HepG2 (cell line): Measurements from ENCODE around the gene MEX3A. TPM values are rescaled to one million over a fixed set of nuclear protein-coding genes. Genes with fewer than 3 reads are reported as not detected.

ENCODE experiments used
- ARID4A ChIP-seq: sonication (generic); formaldehyde crosslinking; IDR thresholded peaks from 2 replicates; pipeline ENCODE4 v1.5.0; 2020; ENCODE audit warnings: mild to moderate bottlenecking, missing genetic modification reagents, borderline replicate concordance
- HNRNPL ChIP-seq: fragments of 200-400 bp; formaldehyde crosslinking; IDR thresholded peaks from 2 replicates; pipeline ENCODE4 v1.6.1; 2017; ENCODE audit warnings: mild to moderate bottlenecking, low read depth, low read length
- IRF9 ChIP-seq: sonication (generic); formaldehyde crosslinking; IDR thresholded peaks from 2 replicates; pipeline ENCODE4 v1.8.0; 2022; ENCODE audit warnings: missing genetic modification reagents, mild to moderate bottlenecking, borderline replicate concordance
- NR0B2 ChIP-seq: sonication (generic); formaldehyde crosslinking; IDR thresholded peaks from 2 replicates; pipeline ENCODE4 v1.4.0; 2020; ENCODE audit warnings: mild to moderate bottlenecking, missing genetic modification reagents
- PHF20 ChIP-seq: sonication (generic); formaldehyde crosslinking; IDR thresholded peaks from 2 replicates; pipeline ENCODE4 v1.5.0; 2020; ENCODE audit warnings: mild to moderate bottlenecking, missing genetic modification reagents
- RXRB ChIP-seq: IDR thresholded peaks from 2 replicates; pipeline ENCODE4 v1.6.1; 2016; ENCODE audit warnings: borderline replicate concordance, missing genetic modification reagents, missing compliant biosample characterization
- STAT5B ChIP-seq: sonication (generic); formaldehyde crosslinking; IDR thresholded peaks from 2 replicates; pipeline ENCODE4 v1.4.0; 2020; ENCODE audit warnings: missing genetic modification reagents
- TEAD3 ChIP-seq: optimal IDR thresholded peaks from 2 replicates; pipeline ENCODE3; 2016; ENCODE audit warnings: borderline replicate concordance
- ZFP36L1 ChIP-seq: sonication (generic); formaldehyde crosslinking; IDR thresholded peaks from 2 replicates; pipeline ENCODE4 v1.8.0; 2022; ENCODE audit warnings: mild to moderate bottlenecking, missing genetic modification reagents, moderate library complexity
- ZNF24 ChIP-seq: fragments of 450-650 bp; IDR thresholded peaks from 2 replicates; pipeline ENCODE4 v1.6.1; 2017; ENCODE audit warnings: antibody characterized with exemption, mild to moderate bottlenecking
- ZNF343 ChIP-seq: sonication (generic); formaldehyde crosslinking; IDR thresholded peaks from 2 replicates; pipeline ENCODE4 v1.4.0; 2020; ENCODE audit warnings: mild to moderate bottlenecking, missing genetic modification reagents
- ZNF652 ChIP-seq: IDR thresholded peaks from 2 replicates; pipeline ENCODE4 v1.6.1; 2016; ENCODE audit warnings: low read depth, borderline replicate concordance
- polyA plus RNA-seq, 8 experiments: library from polyadenylated mRNA; depleted of rRNA in 3 of 8; stranded (reverse) in 7 of 8; unstranded in 1 of 8; fragments of >200 nt; fragmentation: Illumina TruSeq in 4 of 8; extraction: Trizol in 4 of 8; gene quantifications; 2 replicates each; pipeline versions ENCODE4 v1.2.1 to v1.2.3, GENCODE V29; 2011 to 2016; ENCODE audit warnings: low read depth in 4 of 8, missing spikeins in 1 of 8, mixed read lengths in 1 of 8; ENCODE audit not compliant: insufficient read depth in 1 of 8
- total RNA-seq, 5 experiments: library from RNA; depleted of rRNA; stranded (reverse); fragments of >200 nt; fragmentation: Illumina TruSeq; extraction: Trizol; gene quantifications; 2 replicates each; pipeline ENCODE4 v1.2.3, GENCODE V29; 2016; ENCODE audit warnings: low read depth in 1 of 5
- TF ChIP-seq, protein P1 (sequence below): sonication (generic); formaldehyde crosslinking; IDR thresholded peaks from 2 replicates; pipeline ENCODE4 v1.4.0; 2020; ENCODE audit warnings: mild to moderate bottlenecking, low read depth, missing genetic modification reagents
- TF ChIP-seq, protein P2 (sequence below): fragments of 450-650 bp; IDR thresholded peaks from 2 replicates; pipeline ENCODE4 v1.6.1; 2017

Gene MEX3A
- total and polyA plus RNA-seq, 2 of the 13 experiments (the other 11 are each of a cell fraction or from before 2014, with no cell fraction given), result 7.6 to 9.1 TPM

DNA sequence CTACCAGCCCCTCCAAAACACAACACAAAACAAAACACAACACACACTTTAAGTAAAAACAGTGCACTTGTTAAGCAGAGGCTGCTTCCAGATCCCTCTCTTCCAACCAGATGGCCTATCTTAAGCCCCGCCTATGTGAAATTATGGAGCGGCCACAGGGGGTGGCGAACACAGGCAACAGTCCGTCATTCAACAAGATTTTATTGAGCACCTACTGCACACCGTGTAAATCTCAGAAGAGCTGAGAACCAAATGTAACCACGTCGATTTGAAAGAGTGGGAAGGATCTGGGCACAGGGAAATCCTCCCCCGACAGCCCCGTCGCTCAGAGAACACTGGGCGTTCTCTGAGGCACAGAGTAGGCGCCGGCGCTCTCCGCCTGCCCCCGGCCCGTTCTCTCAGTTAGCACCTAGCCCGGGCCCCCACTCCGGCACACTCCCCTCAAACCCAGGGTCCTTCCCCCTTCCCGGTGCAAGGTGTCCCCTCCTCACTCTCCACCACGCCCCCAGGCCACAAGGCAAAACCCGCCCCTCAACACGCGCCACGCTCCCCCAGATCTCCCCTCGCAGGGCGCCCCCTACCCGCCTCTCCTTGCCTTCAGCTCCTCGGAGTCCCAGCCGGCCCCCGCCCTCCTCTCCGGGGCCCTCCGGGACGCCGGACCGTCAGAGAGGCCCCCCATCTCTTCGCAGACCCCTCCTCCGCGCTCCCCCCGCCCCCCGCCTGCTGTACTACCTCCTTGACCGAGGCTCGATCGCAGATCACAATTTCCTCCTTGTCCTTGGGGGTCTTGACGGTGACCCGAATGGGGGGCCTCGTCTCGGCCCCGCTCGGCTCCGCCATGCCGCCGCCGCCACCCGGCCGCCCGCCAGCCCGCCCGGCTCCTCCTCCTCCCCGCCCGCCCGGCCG lies 29.1 kb downstream of the MEX3A start (continued):
- TF ChIP-seq IRF9 (CRISPR knock-in tag) (no peak), NR0B2 (CRISPR knock-in tag) (0 out of 2 replicates have a peak, but pooled peaks have one; percentile 18), RXRB (no peak), HNRNPL (no peak), TEAD3 (CRISPR knock-in tag) (no peak), ZNF652 (CRISPR knock-in tag) (no peak), PHF20 (CRISPR knock-in tag) (peak; percentile 28; the same call in 1 of the 2 replicates), ZNF343 (CRISPR knock-in tag) (no peak), ZFP36L1 (no peak), ZNF24 (peak; percentile 25; the same call in 1 of the 2 replicates), STAT5B (CRISPR knock-in tag) (no peak), ARID4A (CRISPR knock-in tag) (peak; percentile 30; the same call in 1 of the 2 replicates)
- TF ChIP-seq, protein P1, sequence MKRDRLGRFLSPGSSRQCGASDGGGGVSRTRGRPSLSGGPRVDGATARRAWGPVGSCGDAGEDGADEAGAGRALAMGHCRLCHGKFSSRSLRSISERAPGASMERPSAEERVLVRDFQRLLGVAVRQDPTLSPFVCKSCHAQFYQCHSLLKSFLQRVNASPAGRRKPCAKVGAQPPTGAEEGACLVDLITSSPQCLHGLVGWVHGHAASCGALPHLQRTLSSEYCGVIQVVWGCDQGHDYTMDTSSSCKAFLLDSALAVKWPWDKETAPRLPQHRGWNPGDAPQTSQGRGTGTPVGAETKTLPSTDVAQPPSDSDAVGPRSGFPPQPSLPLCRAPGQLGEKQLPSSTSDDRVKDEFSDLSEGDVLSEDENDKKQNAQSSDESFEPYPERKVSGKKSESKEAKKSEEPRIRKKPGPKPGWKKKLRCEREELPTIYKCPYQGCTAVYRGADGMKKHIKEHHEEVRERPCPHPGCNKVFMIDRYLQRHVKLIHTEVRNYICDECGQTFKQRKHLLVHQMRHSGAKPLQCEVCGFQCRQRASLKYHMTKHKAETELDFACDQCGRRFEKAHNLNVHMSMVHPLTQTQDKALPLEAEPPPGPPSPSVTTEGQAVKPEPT (CRISPR knock-in tag), result no peak
- TF ChIP-seq, protein P2, sequence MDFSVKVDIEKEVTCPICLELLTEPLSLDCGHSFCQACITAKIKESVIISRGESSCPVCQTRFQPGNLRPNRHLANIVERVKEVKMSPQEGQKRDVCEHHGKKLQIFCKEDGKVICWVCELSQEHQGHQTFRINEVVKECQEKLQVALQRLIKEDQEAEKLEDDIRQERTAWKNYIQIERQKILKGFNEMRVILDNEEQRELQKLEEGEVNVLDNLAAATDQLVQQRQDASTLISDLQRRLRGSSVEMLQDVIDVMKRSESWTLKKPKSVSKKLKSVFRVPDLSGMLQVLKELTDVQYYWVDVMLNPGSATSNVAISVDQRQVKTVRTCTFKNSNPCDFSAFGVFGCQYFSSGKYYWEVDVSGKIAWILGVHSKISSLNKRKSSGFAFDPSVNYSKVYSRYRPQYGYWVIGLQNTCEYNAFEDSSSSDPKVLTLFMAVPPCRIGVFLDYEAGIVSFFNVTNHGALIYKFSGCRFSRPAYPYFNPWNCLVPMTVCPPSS, result no peak
